Urothelium cell line (cell line): ENCODE measurements around the gene SHB.
A peak's percentile ranks its signal among the peaks of the same experiment; 100 is the strongest.

Source experiments
- DNase-seq: peaks from one replicate; pipeline ENCODE4 v3.0.0; 2011; ENCODE audit warnings: low spot score, mixed read lengths
- FAIRE-seq: peaks from 2 replicates; lab custom pipeline; 2011; peaks lifted over from hg19 to GRCh38; lab: Jason Lieb, UNC

SHB gene

DNA sequence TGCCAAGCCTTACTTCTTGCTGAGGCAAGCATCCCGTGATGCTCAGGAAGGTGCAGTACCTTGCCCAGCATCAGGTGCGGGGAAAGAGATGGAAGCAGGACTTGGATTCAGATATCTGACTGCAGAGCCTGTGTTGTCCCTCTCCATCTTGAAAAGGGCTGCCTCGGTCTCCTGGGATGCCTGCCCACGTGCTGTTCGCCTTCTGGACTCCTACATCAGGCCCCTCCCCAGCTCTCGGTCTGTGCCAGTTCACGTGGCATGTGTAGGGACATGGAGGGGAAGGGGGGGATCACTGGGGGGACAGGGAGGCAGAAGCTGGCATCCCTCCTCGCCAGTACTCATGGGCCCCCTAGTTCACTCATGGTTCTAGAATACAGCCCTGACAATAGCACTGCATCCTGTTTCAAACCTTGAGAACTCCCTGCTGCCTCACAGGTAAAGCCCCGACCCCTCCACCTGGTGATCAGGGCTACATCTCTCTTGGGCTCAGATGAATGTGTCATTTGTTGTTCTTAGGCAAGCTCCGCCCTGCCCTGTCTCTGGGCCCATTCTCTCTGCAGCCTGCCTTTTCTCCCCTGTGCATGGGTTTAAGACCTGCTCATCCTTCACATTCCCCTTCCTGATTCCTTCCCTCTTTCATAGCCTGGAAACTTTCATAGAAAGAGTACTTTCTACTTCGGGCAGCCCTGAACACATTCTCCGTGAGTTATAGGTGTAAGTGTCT is 126.2 kb downstream of the SHB start:
- DNase-seq: no peak
- peak; percentile 9 for FAIRE-seq

DNA sequence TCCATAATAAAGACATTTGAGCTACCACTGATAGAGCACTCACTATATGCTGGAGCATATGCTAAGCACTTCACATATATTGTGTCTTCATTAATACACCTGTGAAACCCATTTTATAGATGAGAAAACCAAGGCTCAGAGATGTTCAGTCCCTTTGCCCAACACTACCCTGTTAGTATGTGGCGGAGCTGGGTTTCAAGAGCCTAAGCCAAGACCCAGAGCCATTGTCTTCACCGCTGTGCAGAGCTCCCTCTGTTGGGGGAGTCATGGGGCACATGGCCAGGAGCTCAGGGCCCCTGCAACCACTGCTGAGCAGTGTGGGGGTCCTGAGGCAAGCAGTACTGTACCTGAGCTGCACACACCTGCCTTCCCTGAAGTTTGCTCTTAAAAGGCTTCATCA is 127.8 kb downstream of the SHB start:
- DNase-seq (no peak), FAIRE-seq (no peak)

- DNase-seq: no peak
- no peak for FAIRE-seq
Measured at GRCh38 chr9:37939575-37940095, 129.4 kb downstream of the SHB start.

DNA sequence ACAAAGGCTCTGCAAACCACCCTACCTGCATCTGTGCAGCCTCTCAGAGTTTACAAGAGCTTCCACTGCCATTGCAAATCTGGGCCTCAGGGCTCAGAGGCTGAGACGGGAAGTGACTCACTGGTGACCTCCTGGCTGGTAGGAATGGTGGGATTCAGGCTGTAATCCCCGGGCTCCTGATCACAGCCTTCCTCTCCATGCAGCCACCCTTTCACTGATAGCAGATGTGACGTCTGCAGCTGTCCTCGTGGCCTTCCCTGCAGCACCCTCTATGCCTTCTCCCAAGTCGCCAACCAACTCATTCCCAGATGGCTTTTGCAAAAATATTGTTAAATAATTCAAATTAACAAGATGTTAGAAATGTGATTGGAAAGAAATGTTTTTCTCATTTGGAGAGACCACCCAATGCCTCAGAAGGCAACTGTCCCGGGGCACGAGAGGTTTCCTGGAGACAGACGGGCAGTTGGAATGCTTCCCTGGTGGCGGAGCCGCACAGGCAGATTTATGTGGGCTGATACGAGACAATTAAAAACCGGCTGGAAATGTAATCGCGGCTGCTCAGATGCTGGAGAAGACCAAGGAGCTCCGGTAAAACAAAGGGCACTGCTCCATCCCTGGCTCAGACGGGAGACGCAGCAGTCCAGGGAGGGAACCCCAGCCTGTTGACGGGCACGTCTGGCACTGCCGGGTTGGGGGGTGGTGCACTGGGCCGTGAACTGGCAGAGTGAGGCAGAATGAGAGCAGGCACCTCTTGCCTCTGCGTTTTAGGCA is 130.7 kb downstream of the SHB start:
- DNase-seq (peak; percentile 72), FAIRE-seq (no peak)

- FAIRE-seq (no peak), DNase-seq (no peak)
Measured at GRCh38 chr9:37937366-37937765, 131.7 kb downstream of the SHB start.

DNA sequence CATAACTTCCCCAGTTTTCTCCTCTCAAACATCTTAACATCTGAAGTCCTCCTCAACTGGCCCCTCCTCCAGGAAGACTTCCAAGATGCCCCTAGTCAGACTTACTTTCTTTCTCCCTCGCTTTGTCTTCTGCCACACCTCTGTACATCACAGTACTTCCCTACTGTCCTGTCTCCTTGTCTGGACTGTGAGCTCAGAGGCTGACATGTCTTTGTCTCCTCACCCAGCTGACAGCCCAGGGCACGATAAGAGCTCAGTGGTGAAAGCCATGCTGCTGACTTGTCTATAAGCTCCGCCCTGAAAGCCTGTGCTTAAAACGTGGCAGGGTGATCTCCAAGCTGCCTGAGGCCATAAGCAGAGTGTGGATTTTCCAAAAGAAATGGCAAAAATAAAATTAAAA is 132.1 kb downstream of the SHB start:
- no peak for FAIRE-seq
- no peak for DNase-seq

DNA sequence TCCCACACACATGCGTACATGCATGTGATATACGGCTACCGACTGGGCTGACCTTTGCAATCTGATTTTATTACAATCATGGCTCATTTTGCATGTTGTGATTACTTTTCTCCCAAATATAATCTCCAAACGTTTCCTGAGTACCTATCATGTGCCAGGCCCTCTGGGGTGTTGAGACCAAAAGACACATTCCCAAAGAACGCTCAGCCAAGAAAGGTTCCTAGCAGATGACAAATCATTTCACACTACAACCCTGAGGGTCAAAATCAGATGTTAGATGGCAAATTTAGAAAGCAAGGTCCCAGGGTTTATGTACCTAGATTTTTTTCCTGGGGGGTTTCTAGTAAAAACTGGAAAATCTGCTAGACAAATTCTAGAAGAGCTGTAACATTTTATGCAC is 132.7 kb downstream of the SHB start:
- no peak for DNase-seq
- no peak for FAIRE-seq

- FAIRE-seq: no peak
Measured at GRCh38 chr9:37935096-37935495, 133.9 kb downstream of the SHB start.

DNA sequence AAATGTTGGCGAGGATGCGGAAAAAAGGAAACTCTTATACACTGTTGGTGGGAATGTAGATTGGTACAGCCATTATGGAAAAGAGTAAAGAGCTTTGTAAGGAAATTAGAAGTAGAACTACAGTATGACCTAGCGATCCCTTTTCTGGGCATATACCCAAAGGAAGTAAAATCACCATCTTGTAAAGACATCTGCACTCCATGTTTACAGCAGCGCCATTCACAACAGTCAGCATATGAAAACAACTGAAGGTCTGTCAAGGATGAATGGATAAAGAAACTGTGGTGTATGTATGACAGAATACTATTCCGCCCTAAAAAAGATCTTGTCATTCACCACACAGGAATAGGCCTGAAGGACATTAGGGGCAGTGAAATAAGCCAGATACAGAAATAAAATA is 137.4 kb downstream of the SHB start:
- no peak for DNase-seq
- FAIRE-seq: no peak

More at GRCh38 chr9:37935096-37935495, 133.9 kb downstream of the SHB start:
- DNase-seq: no peak

DNA sequence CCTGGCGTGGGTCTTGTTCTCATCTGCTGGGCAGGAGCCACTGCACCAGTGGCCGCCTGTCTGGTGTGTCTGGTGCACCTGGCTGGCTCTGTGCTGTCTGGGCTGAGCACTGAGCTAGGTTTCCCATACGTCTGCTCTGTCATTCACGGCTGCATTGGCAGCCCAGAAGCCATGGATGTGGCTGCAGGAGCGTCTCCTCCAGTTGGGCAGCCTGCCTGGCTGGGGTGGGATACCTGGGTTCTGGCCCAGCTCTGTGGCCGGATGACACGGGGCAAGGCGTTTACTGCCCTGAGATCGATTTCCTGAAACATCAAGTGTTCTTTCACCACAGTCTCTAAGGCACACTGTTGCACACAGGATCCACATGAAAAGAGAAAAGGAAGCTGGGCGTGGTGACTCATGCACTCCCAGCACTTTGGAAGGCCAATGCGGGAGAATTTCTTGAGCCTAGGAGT is 139.6 kb downstream of the SHB start:
- DNase-seq (no peak), FAIRE-seq (no peak)

DNA sequence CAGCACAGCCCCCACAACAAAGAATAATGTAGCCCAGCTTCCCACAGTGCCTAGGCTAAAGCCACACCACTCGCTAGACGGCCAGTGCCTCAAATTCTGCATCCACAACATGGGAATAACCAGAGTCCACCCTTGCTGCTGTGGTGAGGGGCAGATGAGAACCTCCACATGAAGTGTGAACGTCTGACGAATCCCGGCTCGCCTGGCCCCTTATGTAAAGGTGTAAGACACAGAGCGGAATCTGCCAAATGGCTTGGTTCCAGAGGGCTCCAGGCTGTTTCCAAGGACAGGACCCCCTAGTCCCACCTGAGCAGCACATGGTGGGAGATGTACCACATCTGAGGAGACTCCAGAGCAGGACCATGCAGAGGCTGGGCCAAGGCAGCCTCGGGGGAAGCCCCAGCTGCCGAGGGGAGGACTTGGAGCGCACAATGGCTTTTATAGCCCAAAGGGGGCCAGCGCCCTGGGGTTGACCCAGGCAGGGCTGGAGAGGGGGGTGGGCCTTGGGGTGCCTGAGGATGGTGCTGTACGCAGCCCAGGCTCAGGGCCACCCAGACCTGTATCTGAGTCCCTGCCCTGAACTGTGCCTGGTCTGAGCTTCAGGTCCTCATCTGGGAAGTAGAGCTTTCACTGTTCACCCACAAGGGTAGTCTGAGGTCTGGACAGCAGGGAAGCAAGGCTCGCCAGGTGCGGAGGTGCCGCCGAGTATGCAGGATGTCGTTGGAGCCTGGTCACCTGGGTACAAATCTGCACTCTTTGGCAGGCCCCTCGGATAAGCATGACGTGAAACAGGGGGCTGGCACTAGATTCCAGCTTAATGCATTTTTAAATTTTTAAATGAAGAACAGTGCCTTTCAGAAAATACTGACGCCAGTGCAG is 140.2 kb downstream of the SHB start:
- no peak for FAIRE-seq
- no peak for DNase-seq

- DNase-seq (no peak), FAIRE-seq (no peak)
Measured at GRCh38 chr9:37927601-37928551, 141.2 kb downstream of the SHB start.

- DNase-seq: no peak
Measured at GRCh38 chr9:37927132-37927531, 141.9 kb downstream of the SHB start.

DNA sequence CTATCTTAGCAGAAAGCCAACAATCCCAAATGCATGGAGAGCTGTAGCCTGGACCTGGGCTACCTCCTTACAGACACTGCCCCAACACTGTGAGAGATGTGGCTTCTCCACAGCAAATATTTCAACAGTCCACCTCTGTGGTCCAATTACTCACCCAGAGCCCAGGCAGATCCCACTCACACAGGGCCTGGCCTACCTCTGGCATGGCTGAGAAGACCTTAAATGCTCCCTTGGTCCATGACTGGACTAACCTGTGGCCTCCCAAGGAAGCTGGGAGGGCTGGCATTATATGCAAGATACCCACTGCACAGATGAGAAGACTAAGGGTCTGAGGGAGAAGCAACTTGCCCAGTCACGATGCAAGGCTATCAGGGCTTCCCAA is 142.3 kb downstream of the SHB start:
- no peak for FAIRE-seq
- DNase-seq: no peak

More at GRCh38 chr9:37927132-37927531, 141.9 kb downstream of the SHB start:
- no peak for FAIRE-seq

DNA sequence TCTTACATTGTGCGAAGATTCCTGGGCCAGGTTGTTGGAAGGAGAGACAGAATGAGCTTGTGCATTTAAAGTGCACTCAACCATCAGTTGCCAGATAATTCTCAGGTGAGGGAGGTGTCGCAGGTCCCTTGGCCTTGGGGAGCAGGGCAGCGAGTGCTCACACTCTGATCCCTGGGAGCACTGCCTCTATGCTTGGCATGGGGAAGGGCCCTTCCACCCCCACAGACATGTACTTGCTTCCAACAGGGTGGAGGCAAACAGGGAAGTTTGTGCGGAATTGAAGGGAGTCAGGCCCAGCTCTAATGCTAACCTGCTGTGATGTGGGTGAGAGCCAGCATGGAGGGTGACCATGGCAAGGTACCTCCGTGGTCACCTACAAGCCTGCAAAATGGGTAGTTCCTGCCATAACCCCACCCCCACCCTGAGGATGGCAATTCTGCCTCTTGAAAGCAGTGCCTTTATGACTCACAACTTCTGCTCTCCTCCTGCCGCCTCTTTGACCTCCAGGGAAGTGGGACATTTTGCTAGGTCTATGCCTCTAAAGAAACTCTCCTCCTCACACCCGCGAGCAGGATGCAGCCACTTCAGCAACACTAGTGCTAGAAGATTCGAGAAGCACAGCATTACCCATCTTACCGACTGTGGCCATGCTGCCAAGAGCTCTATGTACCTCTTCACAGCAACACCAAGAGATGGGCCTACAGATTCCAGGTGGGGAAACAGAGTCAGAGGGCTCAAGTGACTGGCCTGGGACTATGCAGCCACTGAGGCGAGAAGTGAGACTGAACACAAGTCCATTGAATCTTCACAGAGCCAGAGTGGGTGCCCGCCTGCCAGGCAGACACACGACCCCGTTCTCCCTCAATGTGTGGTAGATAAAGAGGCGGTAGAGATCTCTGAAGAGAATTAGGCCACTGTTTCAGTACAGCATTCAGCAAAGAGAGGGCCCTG is 143.0 kb downstream of the SHB start:
- peak; percentile 61 for FAIRE-seq
- peak; percentile 52 for DNase-seq

GRCh38 chr9:37925006-37925405 is 144.0 kb downstream of the SHB start:
- DNase-seq (no peak), FAIRE-seq (no peak)

- no peak for FAIRE-seq
- no peak for DNase-seq
Measured at GRCh38 chr9:37924538-37924937, 144.5 kb downstream of the SHB start.

DNA sequence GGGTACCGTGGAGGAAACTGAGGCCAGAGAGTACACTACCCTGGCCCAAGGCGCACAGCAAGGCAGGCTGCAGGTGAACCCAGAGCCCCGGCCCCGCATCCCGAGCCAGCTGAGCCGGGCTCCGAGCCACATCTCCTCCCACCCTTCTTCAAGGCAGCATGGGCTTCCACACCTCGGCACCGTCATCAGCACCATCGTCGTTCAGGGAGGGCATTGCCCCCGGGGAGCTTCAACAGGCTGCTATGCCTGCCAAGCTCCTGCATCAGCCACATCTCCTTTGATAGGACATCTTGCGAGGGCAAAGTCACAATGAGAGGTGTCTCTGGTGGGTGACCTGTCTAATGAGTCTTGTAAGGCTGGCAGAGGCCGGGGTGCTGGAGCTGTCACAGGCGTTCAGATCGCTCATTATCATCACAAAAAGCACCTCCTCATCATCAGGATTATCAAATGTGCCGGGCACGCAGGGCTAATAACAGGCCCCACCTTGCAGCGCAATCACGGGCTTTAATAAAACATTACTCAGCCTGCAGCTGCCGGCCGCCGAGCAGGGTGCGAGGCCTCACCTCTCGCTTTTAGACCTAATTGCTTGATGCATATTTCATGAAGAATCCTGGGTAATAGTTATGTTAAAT is 145.1 kb downstream of the SHB start:
- no peak for DNase-seq

More for the DNA sequence above, 145.1 kb downstream of the SHB start:
- no peak for FAIRE-seq
